Measurements from ENCODE around the gene LCE3C.

GRCh38 chr1:152577168-152577567 lies 22.9 kb upstream of the LCE3C start:
- no peak for TF ChIP-seq CTCF (IDR thresholded peaks at IDR 0.05; ENCODE audit: low read length)
- no peak for TF ChIP-seq EZH2 (IDR thresholded peaks at IDR 0.05; ENCODE audit: borderline replicate concordance, low read length)

Measured in OCI-LY1 (cell line).